ENCODE measurements around the gene CPSF4. TPM values are rescaled to one million over a fixed set of nuclear protein-coding genes. Genes with fewer than 3 reads are reported as not detected.

CPSF4 gene
- total RNA-seq, 1 donor from 2014 or later: 54.5 TPM

Other genes starting within 250 kb of the CPSF4 start
- gene KPNA7, start 230.8 kb upstream of the CPSF4 start, total RNA-seq: 0.77 and 1.8 TPM in 2 replicates
- 0.26 and 0.53 TPM in 2 replicates for gene MYH16, start 166.1 kb upstream of the CPSF4 start, total RNA-seq
- 234 and 269 TPM in 2 replicates for gene ARPC1A, start 113.0 kb upstream of the CPSF4 start, total RNA-seq
- gene ARPC1B, start 64.2 kb upstream of the CPSF4 start, total RNA-seq: 336 and 569 TPM in 2 replicates
- 38.2 and 45.1 TPM in 2 replicates for gene PDAP1, start 30.3 kb upstream of the CPSF4 start, total RNA-seq
- gene BUD31, start 30.0 kb upstream of the CPSF4 start, total RNA-seq: 121 and 232 TPM in 2 replicates
- gene PTCD1, start 145 bp upstream of the CPSF4 start, total RNA-seq: 10.6 and 11.3 TPM in 2 replicates
- gene ATP5MF, start 27.2 kb downstream of the CPSF4 start, total RNA-seq: 241 and 333 TPM in 2 replicates
- gene ZNF789, start 33.9 kb downstream of the CPSF4 start, total RNA-seq: 2.9 and 4.1 TPM in 2 replicates
- gene ZNF394, start 61.3 kb downstream of the CPSF4 start, total RNA-seq: 20.4 and 24.2 TPM in 2 replicates
- gene ZKSCAN5, start 65.7 kb downstream of the CPSF4 start, total RNA-seq: 10.3 and 10.5 TPM in 2 replicates
- gene FAM200A, start 113.2 kb downstream of the CPSF4 start, total RNA-seq: 4.5 and 5.5 TPM in 2 replicates
- gene ZNF655, start 119.7 kb downstream of the CPSF4 start, total RNA-seq: 46.6 and 51.1 TPM in 2 replicates
- 0.53 and 0.77 TPM in 2 replicates for gene TMEM225B, start 159.3 kb downstream of the CPSF4 start, total RNA-seq
- gene ZSCAN25, start 178.0 kb downstream of the CPSF4 start, total RNA-seq: 12.4 and 13.8 TPM in 2 replicates
- gene CYP3A5, start 241.1 kb downstream of the CPSF4 start, total RNA-seq: 3.7 and 30.2 TPM in 2 replicates

Measured in bronchial epithelial cell (primary cell).